Esophagus squamous epithelium (tissue), 5 donors: Measurements from ENCODE around the gene KATNAL1. TPM values are rescaled to one million over a fixed set of nuclear protein-coding genes. Genes with fewer than 3 reads are reported as not detected.

Experiments
- DNase-seq: peaks from one replicate; lab custom pipeline; 2025; lab: John Stamatoyannopoulos, UW
- H3K27ac ChIP-seq, 4 donors: fragments of 200-600 bp; sonication (generic); one replicate each; pipeline ENCODE4 v1.5.1; 2016 to 2019; ENCODE audit warnings: mild to moderate bottlenecking in 1 of 4
- H3K27me3 ChIP-seq, 4 donors: fragments of 200-600 bp; sonication (generic); 1 replicate in 3 of 4; 2 replicates in 1 of 4; pipeline versions ENCODE4 v1.5.1 to v1.6.0; 2017 to 2021; ENCODE audit warnings: antibody characterized with exemption in 1 of 4
- H3K36me3 ChIP-seq, 3 donors: fragments of 200-600 bp; sonication (generic); one replicate each; pipeline ENCODE4 v1.5.1; 2016 to 2019
- H3K4me1 ChIP-seq, 3 donors: fragments of 200-600 bp; sonication (generic); one replicate each; pipeline ENCODE4 v1.5.1; 2017 to 2019
- H3K4me3 ChIP-seq, 4 donors: fragments of 200-600 bp; sonication (generic); 1 replicate in 3 of 4; 2 replicates in 1 of 4; pipeline ENCODE4 v1.5.1; 2016 to 2019; ENCODE audit warnings: mild to moderate bottlenecking in 2 of 4, moderate library complexity in 1 of 4
- H3K9me3 ChIP-seq, 3 donors: fragments of 200-600 bp; sonication (generic); one replicate each; pipeline ENCODE4 v1.5.1; 2016 to 2019
- CTCF ChIP-seq, 6 experiments: fragments of 450-650 bp in 4 of 6; fragments of 200-600 bp in 2 of 6; sonication (generic) in 2 of 6; IDR thresholded peaks; one replicate each; pipeline ENCODE4 v1.5.1; 2016 to 2019; ENCODE audit warnings: antibody characterized with exemption in 6 of 6, mild to moderate bottlenecking in 4 of 6, moderate library complexity in 4 of 6
- POLR2A ChIP-seq, 4 donors: fragments of 450-650 bp; IDR thresholded peaks; one replicate each; pipeline ENCODE4 v1.6.1; 2017; ENCODE audit warnings: antibody characterized with exemption in 4 of 4, mild to moderate bottlenecking in 4 of 4, moderate library complexity in 3 of 4
- WGBS, 2 donors: methylation state at CpG; one replicate each; pipeline ENCODE4 v1.1.5; 2018; 5-methylcytosine and 5-hydroxymethylcytosine counted together
- intact Hi-C: fragments of 100-400 bp; cut with DNase I; formaldehyde crosslinking; loops from one replicate; pipeline ENCODE4 v1.15.0; 2022
- total RNA-seq, 4 donors: library from RNA; depleted of rRNA; stranded (reverse); fragments of >200 nt; gene quantifications; one replicate each; pipeline ENCODE4 v1.1.0, GENCODE V29; 2016
- donor health status: DM: yes; HTN: yes; CAD: no.

KATNAL1 gene
- total RNA-seq, 4 donors from 2014 or later: 1.4 to 13.4 (median 6.2) TPM

GRCh38 chr13:30346153-30346788 is 38.9 kb upstream of the KATNAL1 start:
- 59 to 87% methylated on average over 5 of the region's 5 CpGs for WGBS, 2 donors
- H3K4me3 ChIP-seq: no peak overlapping the region
- no peaks in the 10 kb centered on the region for H3K27me3 ChIP-seq
- no peak for DNase-seq
- H3K27ac ChIP-seq: peak overlapping the region; percentile 18 to 71 (median 52)
- no peaks in the 10 kb centered on the region for H3K9me3 ChIP-seq
- TF ChIP-seq CTCF (IDR thresholded peaks at IDR 0.05): no peak
- no peak for TF ChIP-seq POLR2A (IDR thresholded peaks at IDR 0.05)
- no peaks in the 10 kb centered on the region for H3K36me3 ChIP-seq
- intact Hi-C loops: no loop called here
- peaks cover 8 to 36% (median 15%) of the 10 kb centered on the region in 3 donors for H3K4me1 ChIP-seq

GRCh38 chr13:30345426-30346100 is 38.2 kb upstream of the KATNAL1 start:
- H3K4me1 ChIP-seq: peaks cover 13 to 43% (median 21%) of the 10 kb centered on the region in 3 donors
- no peaks in the 10 kb centered on the region for H3K9me3 ChIP-seq
- WGBS, 2 donors: 88 to 100% methylated on average over 1 of the region's 1 CpG
- intact Hi-C loops: no loop called here
- H3K36me3 ChIP-seq: no peaks in the 10 kb centered on the region
- H3K27ac ChIP-seq: peak overlapping the region in 3 of 4 donors; percentile 42 to 71 (median 61)
- DNase-seq: no peak
- no peaks in the 10 kb centered on the region for H3K27me3 ChIP-seq
- H3K4me3 ChIP-seq: no peak overlapping the region
- TF ChIP-seq POLR2A (IDR thresholded peaks at IDR 0.05) (no peak), CTCF (IDR thresholded peaks at IDR 0.05) (no peak)

GRCh38 chr13:30341815-30342570 is 34.6 kb upstream of the KATNAL1 start:
- intact Hi-C loops: no loop called here
- Histone ChIP-seq H3K9me3 (no peaks in the 10 kb centered on the region), H3K36me3 (no peaks in the 10 kb centered on the region), H3K4me1 (peaks cover 13 to 58% (median 31%) of the 10 kb centered on the region in 3 donors), H3K27ac (peak overlapping the region; percentile 66 to 81 (median 80)), H3K27me3 (no peaks in the 10 kb centered on the region), H3K4me3 (peak overlapping the region in 1 of 4 donors; percentile 8)
- WGBS, 2 donors: 27 to 29% methylated on average over 9 of the region's 9 CpGs
- TF ChIP-seq CTCF (IDR thresholded peaks at IDR 0.05) (no peak), POLR2A (IDR thresholded peaks at IDR 0.05) (no peak)
- no peak for DNase-seq

GRCh38 chr13:30340331-30341250 is 33.2 kb upstream of the KATNAL1 start:
- 50 to 53% methylated on average over 9 of the region's 10 CpGs for WGBS, 2 donors
- Histone ChIP-seq H3K36me3 (no peaks in the 10 kb centered on the region), H3K4me1 (peaks cover 13 to 51% (median 31%) of the 10 kb centered on the region in 3 donors), H3K4me3 (peak overlapping the region in 1 of 4 donors; percentile 9), H3K27ac (peak overlapping the region; percentile 66 to 82 (median 81)), H3K9me3 (no peaks in the 10 kb centered on the region), H3K27me3 (no peaks in the 10 kb centered on the region)
- intact Hi-C loops: no loop called here
- TF ChIP-seq CTCF (IDR thresholded peaks at IDR 0.05): no peak
- no peak for TF ChIP-seq POLR2A (IDR thresholded peaks at IDR 0.05)
- DNase-seq: no peak
